HUES6 (cell line): ENCODE results near the gene HSF2BP.

Experiments used
- H3K27ac ChIP-seq: 2 replicates; pipeline ENCODE4 v1.7.0; 2013; ENCODE audit warnings: low read depth, mild to moderate bottlenecking, low read length, inconsistent platforms
- H3K27me3 ChIP-seq: 2 replicates; pipeline ENCODE4 v1.6.1; 2013; ENCODE audit warnings: low read length; ENCODE audit not compliant: control insufficient read depth, insufficient read depth
- H3K36me3 ChIP-seq: 2 replicates; pipeline ENCODE4 v1.6.1; 2013; ENCODE audit warnings: low read length; ENCODE audit not compliant: control insufficient read depth, insufficient read depth
- H3K4me1 ChIP-seq: 2 replicates; pipeline ENCODE4 v1.6.1; 2013; ENCODE audit warnings: low read length; ENCODE audit not compliant: control insufficient read depth, insufficient read depth
- H3K4me3 ChIP-seq: 2 replicates; pipeline ENCODE4 v1.5.1; 2013; ENCODE audit warnings: low read depth, low read length
- H3K9ac ChIP-seq: one replicate; pipeline ENCODE4 v1.6.1; 2013; ENCODE audit warnings: mild to moderate bottlenecking, low read length
- H3K9me3 ChIP-seq: 2 replicates; pipeline ENCODE4 v1.6.1; 2013; ENCODE audit warnings: low read depth, low read length; ENCODE audit not compliant: control insufficient read depth, insufficient read depth

HSF2BP gene

DNA sequence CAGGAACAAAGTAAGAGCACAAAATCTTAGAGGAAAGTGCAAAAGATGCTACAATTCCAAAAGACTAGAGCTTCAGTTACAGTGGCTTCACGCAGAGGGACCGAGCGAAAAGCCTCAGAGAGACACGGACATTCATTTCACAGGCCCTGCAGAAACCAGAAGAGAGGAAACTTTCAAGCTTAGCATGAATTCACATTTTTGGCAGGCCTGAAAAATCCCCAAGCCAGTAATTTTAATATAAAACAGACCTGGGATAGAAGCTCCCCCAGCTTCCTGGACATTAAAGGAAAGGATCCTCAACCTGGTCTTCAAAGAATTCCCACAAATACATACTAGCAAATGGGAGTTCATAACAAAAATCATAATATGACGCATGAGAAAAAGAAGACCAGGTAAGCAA is 66.2 kb downstream of the HSF2BP start:
- H3K9ac ChIP-seq: no peak overlapping the region
- no peaks in the 10 kb centered on the region for H3K27me3 ChIP-seq
- H3K9me3 ChIP-seq: no peaks in the 10 kb centered on the region
- no peak overlapping the region for H3K27ac ChIP-seq
- H3K36me3 ChIP-seq: no peaks in the 10 kb centered on the region
- no peaks in the 10 kb centered on the region for H3K4me1 ChIP-seq
- no peak overlapping the region for H3K4me3 ChIP-seq

DNA sequence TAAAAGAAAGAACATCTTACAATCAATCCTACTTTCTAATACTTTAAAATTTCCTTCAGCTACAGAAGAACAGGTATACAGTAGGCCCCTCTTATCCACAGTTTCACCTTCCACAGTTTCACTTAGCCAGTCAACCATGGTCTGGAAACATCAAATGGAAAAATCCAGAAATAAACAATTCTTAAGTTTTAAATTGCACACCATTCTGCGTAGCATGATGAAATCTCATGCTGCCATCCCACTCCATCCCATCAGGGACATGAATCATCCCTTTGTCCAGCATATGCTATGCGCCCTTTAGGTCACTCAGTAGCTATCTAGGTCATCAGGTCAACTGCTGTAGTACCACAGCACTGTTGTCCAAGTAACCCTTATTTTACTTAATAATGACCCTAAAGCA is 67.7 kb downstream of the HSF2BP start:
- Histone ChIP-seq H3K27me3 (no peaks in the 10 kb centered on the region), H3K9ac (no peak overlapping the region), H3K4me1 (no peaks in the 10 kb centered on the region), H3K9me3 (no peaks in the 10 kb centered on the region), H3K36me3 (no peaks in the 10 kb centered on the region), H3K4me3 (no peak overlapping the region), H3K27ac (no peak overlapping the region)

DNA sequence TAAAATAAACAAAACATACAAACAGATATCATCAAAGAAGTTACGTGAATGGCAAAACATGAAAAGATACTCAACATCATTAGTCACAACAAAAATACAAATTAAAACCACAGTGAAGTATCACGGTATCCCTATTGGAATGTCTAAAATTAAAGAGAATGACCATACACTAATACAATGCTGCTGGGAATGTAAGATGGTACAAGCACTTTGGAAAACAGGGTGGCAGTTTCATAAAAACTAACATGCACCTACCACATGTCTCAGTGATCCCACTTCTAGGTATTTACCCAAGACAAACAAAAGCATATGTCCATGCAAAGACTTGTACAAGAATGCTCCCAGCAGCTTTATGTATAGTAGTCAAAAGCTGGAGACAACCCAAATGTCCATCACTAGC is 69.1 kb downstream of the HSF2BP start:
- no peak overlapping the region for H3K9ac ChIP-seq
- no peak overlapping the region for H3K4me3 ChIP-seq
- H3K4me1 ChIP-seq: peaks cover 10% of the 10 kb centered on the region; the same call in 1 of the 2 replicates
- no peaks in the 10 kb centered on the region for H3K36me3 ChIP-seq
- no peaks in the 10 kb centered on the region for H3K27me3 ChIP-seq
- H3K9me3 ChIP-seq: no peaks in the 10 kb centered on the region
- H3K27ac ChIP-seq: no peak overlapping the region

DNA sequence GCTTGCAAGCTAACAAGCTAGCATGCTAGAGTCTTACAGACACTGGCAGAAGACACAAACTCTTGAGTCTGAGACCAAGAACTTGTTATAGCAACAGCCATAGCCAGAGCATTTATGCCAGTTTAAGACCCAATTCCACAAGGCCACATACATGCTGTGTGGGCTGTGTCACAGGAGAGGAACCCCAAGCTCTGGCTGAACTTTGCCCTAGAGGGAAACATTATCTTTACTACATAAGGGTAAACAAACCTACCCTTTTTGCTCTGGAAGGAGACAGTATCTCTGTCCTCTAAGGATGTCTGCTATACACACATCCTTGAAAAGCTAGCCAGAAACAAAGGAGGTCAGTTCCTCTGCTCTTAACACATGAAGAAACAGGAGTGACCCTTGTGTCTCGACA is 70.3 kb downstream of the HSF2BP start:
- no peak overlapping the region for H3K27ac ChIP-seq
- H3K27me3 ChIP-seq: no peaks in the 10 kb centered on the region

DNA sequence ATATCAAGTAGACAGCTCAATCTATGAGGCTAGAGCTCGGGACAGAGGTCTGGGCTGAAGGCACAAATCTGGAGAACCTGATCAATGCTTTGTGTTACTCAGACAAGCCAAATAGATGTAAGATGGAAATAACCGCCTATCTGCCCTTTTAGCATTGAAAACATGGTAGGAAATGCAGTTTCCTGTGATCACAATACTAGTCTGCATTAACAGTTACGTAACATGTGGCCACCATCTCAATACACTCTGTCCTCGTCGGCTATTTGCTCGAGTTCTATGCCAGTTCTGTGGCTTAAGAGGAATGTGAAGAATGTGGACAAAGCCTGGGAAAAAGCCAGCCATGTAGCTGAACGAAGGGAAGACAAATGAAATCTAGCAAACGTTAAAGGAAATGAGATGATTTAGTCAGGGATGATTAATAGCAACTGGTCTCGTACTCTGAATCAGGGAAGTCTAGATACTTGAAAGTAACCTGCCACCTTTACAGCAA is 73.3 kb downstream of the HSF2BP start:
- Histone ChIP-seq H3K27me3 (no peaks in the 10 kb centered on the region), H3K27ac (no peak overlapping the region), H3K4me3 (no peak overlapping the region), H3K9ac (no peak overlapping the region), H3K9me3 (no peaks in the 10 kb centered on the region), H3K4me1 (peaks cover 10% of the 10 kb centered on the region; the same call in 1 of the 2 replicates), H3K36me3 (no peaks in the 10 kb centered on the region)

More for the DNA sequence above, 70.3 kb downstream of the HSF2BP start:
- Histone ChIP-seq H3K9me3 (no peaks in the 10 kb centered on the region), H3K4me1 (peaks cover 10% of the 10 kb centered on the region; the same call in 1 of the 2 replicates), H3K36me3 (no peaks in the 10 kb centered on the region), H3K9ac (no peak overlapping the region), H3K4me3 (no peak overlapping the region)

DNA sequence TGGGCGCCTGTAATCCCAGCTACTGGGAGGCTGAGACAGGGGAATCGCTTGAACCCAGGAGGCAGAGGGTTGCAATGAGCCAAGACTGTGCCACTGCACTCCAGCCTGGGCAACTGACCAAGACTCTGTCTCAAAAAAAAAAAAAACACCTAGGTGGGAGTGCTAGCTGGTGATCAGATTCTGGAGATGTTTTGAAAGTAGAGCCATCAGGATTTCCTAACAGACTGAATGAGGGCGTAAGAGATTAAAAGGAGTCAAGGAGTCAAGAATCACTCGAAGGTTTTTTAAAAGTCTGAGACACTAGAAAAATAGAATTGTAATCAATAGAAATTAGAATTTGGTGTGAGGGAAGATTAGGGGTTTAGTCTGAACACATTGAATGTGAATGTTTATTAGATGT is 73.8 kb downstream of the HSF2BP start:
- Histone ChIP-seq H3K9ac (no peak overlapping the region), H3K36me3 (no peaks in the 10 kb centered on the region), H3K9me3 (no peaks in the 10 kb centered on the region), H3K27me3 (no peaks in the 10 kb centered on the region), H3K4me1 (peaks cover 10% of the 10 kb centered on the region; the same call in 1 of the 2 replicates), H3K4me3 (no peak overlapping the region), H3K27ac (no peak overlapping the region)

DNA sequence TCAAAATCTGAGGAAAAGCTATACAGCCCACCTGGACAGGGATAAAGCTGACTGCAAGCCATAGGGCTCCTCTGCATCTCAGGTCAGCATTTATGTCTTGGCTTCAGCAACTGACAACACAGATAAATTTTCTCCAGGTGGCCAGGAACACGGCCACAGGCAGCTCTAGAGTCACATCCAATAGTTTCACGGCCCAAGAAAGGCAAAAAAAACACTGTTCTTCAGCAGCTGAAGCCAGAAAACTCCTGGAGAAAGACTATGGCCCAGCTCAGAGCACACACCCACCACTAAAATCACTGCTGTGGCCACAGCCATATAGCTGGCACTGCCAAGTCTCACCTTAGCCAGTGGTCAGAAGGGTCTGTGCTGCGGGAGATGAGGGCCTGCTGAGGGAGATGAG is 77.8 kb downstream of the HSF2BP start:
- no peak overlapping the region for H3K4me3 ChIP-seq
- no peaks in the 10 kb centered on the region for H3K27me3 ChIP-seq
- no peak overlapping the region for H3K27ac ChIP-seq
- H3K9ac ChIP-seq: no peak overlapping the region
- no peaks in the 10 kb centered on the region for H3K36me3 ChIP-seq
- peaks cover 9% of the 10 kb centered on the region; the same call in 1 of the 2 replicates for H3K4me1 ChIP-seq
- H3K9me3 ChIP-seq: no peaks in the 10 kb centered on the region

DNA sequence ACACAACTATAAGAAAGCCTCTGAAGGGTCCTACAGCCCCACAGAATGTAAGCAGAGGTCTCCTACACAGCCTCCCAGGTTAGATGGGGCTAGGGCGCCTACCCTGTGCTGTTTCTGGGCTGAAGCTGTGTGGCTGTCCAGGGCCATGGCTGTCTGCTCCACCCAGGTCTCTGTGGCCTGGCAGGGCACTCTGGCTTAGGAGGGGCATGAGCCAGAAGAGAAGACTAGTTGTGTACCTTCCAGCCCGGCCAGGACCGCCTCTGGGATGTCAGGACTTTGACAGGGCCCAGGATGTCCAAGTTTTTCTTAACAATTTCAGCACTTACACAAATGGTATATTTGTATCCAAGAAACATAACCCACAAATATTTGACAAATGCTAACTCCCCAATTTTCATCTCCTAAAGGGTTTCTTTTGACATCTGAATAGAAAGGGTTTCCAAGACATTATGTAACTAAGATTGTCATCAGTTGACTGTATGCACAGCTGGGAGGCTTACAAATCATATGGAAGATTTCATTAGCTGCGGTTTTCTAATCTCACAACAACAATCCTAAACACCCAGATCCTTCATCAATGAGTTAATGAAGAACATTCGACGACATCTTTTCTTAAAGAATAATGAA is 80.5 kb downstream of the HSF2BP start:
- Histone ChIP-seq H3K4me1 (no peaks in the 10 kb centered on the region), H3K27me3 (no peaks in the 10 kb centered on the region), H3K36me3 (no peaks in the 10 kb centered on the region), H3K4me3 (no peak overlapping the region), H3K27ac (no peak overlapping the region), H3K9ac (no peak overlapping the region), H3K9me3 (no peaks in the 10 kb centered on the region)

DNA sequence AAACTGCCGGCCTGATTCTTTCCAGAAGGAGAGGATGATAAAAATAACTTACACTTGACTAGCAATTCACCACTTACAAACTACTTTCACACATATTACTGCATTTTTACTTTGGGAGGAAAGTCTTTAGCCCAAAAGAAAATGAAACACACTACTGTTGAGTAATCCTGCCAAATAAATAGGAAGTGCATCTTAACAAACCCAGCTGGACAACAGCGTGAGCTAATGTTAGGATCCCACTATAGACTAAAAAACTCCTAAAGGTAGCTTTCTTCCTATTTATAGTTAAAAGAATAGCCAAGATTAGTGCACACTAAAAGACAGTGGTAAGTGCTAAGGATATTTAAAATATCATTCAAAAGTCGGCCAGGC is 83.8 kb downstream of the HSF2BP start:
- Histone ChIP-seq H3K27me3 (no peaks in the 10 kb centered on the region), H3K36me3 (no peaks in the 10 kb centered on the region), H3K9me3 (no peaks in the 10 kb centered on the region), H3K4me1 (no peaks in the 10 kb centered on the region), H3K9ac (no peak overlapping the region), H3K4me3 (no peak overlapping the region), H3K27ac (no peak overlapping the region)

DNA sequence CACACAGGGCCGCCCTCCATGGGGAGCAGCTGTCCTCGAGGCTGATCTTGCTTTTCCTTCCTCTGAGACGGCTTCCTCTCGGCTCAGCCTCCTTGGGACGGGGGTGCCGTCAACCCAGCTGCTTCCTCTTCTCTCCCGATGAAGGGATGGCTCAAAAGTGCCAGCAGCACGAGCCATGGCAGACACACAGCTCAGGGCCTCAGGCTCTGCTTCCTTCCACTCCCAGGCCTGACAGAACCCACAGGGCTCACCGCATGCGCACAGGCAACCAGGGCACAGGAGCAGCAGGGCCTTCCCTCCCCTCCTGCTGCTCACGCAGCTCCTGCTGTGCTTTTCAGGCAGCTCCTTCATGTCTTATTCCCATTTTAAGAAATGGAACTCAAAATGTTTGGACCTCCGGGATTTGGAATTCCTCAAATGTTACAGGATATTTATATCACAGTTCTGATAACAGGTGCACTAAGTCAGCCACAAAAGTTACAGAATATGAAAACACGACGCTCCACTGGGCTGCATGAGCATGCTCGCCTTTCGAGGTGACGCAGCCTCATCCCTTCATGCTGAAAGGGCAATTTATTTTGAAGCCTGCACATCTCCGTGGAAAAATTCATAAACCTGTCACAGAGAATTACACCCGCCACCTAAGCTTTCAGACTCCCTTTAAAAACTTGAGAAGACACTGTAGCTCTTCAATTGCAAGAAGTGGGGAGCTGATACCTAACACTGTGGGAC is 84.4 kb downstream of the HSF2BP start:
- H3K9ac ChIP-seq: no peak overlapping the region
- H3K4me1 ChIP-seq: no peaks in the 10 kb centered on the region
- no peaks in the 10 kb centered on the region for H3K36me3 ChIP-seq
- H3K27ac ChIP-seq: no peak overlapping the region
- H3K9me3 ChIP-seq: no peaks in the 10 kb centered on the region
- no peaks in the 10 kb centered on the region for H3K27me3 ChIP-seq
- H3K4me3 ChIP-seq: no peak overlapping the region

DNA sequence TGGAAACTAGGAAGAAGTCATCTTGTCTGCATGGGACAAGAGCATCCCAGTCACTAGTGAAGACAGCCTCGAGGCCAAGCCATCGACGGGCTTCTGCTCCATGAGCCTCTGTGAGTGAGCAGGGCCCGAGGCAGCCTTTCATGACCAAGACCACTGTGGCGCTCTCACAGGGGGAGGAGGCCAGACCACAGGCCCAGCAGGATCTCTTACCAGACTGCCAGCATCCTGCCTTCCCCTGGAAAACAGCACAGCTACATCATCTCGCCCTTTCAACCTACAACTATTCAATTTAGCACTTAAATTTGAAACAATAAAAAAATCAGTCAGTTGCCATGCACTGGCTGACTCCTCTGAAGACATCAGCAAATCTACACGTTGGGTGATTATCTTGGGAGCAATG is 85.4 kb downstream of the HSF2BP start:
- no peaks in the 10 kb centered on the region for H3K9me3 ChIP-seq
- no peaks in the 10 kb centered on the region for H3K27me3 ChIP-seq
- no peak overlapping the region for H3K27ac ChIP-seq
- H3K9ac ChIP-seq: no peak overlapping the region
- no peak overlapping the region for H3K4me3 ChIP-seq
- no peaks in the 10 kb centered on the region for H3K4me1 ChIP-seq
- no peaks in the 10 kb centered on the region for H3K36me3 ChIP-seq
